ENCODE measurements around the gene LARP1.

LARP1 gene

GRCh38 chr5:154762700-154763099, 7.5 kb downstream of the LARP1 start:
- DNase-seq: no peak

- DNase-seq: no peak
Observed at GRCh38 chr5:154764967-154765366, 9.8 kb downstream of the LARP1 start.

GRCh38 chr5:154765396-154765925, 10.3 kb downstream of the LARP1 start:
- no peak for DNase-seq

GRCh38 chr5:154766558-154767281, 11.5 kb downstream of the LARP1 start:
- DNase-seq: no peak

- DNase-seq: no peak
Observed at GRCh38 chr5:154767576-154767975, 12.4 kb downstream of the LARP1 start.

GRCh38 chr5:154768207-154768606, 13.0 kb downstream of the LARP1 start:
- DNase-seq: no peak

GRCh38 chr5:154770111-154770510, 14.9 kb downstream of the LARP1 start:
- no peak for DNase-seq

- DNase-seq: no peak
Observed at GRCh38 chr5:154771383-154771901, 16.3 kb downstream of the LARP1 start.

GRCh38 chr5:154773326-154773725, 18.1 kb downstream of the LARP1 start:
- DNase-seq: no peak

GRCh38 chr5:154776167-154776566, 21.0 kb downstream of the LARP1 start:
- no peak for DNase-seq

GRCh38 chr5:154778534-154778933, 23.4 kb downstream of the LARP1 start:
- no peak for DNase-seq

- no peak for DNase-seq
Observed at GRCh38 chr5:154779105-154779504, 23.9 kb downstream of the LARP1 start.

GRCh38 chr5:154780128-154780527, 25.0 kb downstream of the LARP1 start:
- DNase-seq: no peak

- no peak for DNase-seq
Observed at GRCh38 chr5:154782326-154782725, 27.1 kb downstream of the LARP1 start.

- DNase-seq: no peak
Observed at GRCh38 chr5:154782812-154783592, 27.8 kb downstream of the LARP1 start.

- no peak for DNase-seq
Observed at GRCh38 chr5:154783774-154784460, 28.7 kb downstream of the LARP1 start.

GRCh38 chr5:154784856-154785255, 29.7 kb downstream of the LARP1 start:
- no peak for DNase-seq

GRCh38 chr5:154786414-154786813, 31.2 kb downstream of the LARP1 start:
- no peak for DNase-seq

- no peak for DNase-seq
Observed at GRCh38 chr5:154788212-154788611, 33.0 kb downstream of the LARP1 start.

GRCh38 chr5:154791535-154791934, 36.4 kb downstream of the LARP1 start:
- no peak for DNase-seq

GRCh38 chr5:154793599-154794524, 38.7 kb downstream of the LARP1 start:
- no peak for DNase-seq

Measured in NCI-H345 (cell line).